Nucleus accumbens (tissue), 56 donors: ENCODE results near the gene ATG10.

ENCODE experiments used
- DNase-seq, 56 donors: peaks; one replicate each; lab custom pipeline; 2025; lab: John Stamatoyannopoulos, UW

Gene ATG10

GRCh38 chr5:82160948-82161347 lies 189.1 kb downstream of the ATG10 start:
- no peak for DNase-seq

DNA sequence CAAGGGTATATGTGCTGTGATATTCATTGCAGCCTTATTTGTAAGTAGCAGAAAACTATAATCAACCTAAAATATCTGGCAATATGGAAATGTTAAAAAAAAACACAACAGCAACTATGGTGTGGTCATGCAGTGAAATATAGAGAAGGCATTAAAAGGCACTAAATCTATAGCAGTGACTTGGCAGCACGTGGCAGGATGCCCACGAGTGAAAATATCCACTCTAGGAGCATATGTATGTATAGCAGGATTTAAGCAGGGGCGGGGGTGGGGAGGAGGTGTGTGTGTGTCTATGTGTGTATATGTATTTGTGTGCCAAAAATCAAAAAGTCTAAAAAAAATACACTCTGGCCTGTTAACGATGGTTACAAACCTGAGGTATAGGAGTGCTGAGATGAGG lies 190.8 kb downstream of the ATG10 start:
- DNase-seq, result no peak

DNA sequence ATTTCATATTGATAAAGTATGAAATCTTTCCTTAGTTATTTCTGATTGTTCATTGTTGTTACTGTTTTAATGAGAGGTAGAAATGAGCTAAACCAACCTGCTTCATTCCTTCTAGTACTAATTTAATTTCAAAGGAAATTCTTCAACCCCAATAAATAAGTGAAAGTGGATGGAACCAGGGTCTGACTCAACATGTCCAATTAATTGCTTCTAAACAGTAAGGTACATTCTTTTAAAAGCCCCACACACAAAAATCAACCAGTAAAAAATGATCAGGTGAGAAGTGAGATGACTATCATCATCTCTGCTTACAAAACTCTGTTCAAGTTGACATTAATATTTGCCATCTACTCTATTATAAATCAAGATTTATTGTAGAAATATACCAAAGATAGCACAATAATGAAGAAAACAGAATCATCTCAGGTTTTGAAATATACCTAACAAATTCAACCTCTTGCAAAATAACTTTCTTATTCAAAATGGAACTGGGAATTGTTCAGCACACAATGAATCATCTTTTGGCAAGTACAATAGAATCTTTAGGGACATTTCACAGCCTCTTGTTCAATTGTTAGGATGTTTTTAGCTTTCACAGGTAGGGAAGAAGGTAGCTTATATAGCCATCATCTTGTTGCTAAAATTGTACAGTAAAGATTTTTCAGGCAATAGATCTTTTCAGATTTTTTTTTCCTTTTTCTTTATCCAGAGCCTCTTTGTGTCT lies 191.8 kb downstream of the ATG10 start:
- no peak for DNase-seq

DNA sequence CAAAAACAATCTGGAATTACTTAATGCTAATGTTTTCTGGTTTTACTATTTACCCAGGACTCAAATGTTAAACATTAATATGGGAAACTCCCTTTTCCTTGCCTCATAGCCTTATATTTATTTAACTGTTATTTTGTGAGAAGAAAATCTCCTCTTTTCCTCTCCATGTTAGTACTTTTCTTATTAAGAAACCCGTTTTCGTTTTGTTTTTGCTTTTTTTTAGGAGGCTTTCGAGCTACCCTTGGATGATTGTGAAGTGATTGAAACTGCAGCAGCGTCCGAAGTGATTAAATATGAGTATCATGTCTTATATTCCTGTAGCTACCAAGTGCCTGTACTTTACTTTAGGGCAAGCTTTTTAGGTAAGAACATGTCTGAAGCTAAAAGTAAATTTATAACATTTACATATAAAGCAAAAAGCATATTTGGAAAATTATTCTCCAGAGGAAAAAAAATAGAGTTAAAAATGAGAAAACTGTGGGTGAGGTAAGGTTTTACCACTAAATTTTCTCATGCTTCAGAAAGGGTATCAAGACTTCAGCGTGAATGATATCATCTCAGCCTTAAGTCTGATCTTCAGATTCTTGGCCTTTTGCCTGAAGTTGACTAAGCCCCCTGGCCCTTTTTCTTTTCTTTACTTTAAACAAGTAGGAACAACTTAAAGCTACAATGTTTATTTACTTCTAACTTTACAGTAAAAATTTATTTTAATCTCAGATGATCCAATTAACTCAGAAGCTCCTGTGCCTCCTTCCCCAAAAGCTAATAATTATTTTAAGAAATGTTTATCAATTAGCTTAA lies 192.6 kb downstream of the ATG10 start:
- DNase-seq, result no peak

DNA sequence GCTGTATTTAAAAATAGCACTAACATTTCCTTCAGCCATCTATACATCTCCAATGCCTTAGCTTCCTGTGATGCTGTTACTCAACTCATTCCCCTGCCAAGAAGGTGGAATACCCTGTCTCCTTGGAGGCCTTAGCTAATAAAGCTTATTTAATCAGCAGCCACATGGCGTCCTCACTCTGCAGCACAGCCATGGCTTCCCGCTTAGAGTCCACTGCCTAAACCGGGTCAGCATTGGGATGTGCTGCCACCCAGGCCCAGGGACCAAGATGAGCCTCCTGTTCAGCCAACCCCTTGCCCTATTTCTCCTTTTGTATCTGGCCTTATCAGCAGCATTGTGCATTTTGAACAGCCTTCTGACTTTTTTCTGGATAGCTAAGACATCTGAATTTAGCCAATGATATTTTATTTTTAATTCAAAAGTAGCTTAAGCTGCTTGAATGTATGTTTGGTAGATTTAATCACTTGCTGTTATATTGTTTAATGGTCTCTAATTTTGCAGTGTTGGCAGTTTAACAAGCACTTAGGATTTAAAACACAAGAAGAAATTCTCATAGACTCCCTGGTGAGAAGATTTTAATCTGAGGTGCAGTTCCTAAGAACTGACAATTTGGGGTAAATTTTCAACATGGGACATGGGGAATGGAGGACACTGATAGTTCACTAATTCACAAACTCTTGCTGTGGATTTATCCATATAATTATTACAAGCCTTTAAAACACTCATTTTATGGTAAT lies 193.3 kb downstream of the ATG10 start:
- DNase-seq, result peak in 15 of 56 donors; percentile 1 to 30 (median 5)

GRCh38 chr5:82165740-82166530 lies 194.1 kb downstream of the ATG10 start:
- peak in 45 of 56 donors; percentile 0 to 87 (median 40) for DNase-seq

DNA sequence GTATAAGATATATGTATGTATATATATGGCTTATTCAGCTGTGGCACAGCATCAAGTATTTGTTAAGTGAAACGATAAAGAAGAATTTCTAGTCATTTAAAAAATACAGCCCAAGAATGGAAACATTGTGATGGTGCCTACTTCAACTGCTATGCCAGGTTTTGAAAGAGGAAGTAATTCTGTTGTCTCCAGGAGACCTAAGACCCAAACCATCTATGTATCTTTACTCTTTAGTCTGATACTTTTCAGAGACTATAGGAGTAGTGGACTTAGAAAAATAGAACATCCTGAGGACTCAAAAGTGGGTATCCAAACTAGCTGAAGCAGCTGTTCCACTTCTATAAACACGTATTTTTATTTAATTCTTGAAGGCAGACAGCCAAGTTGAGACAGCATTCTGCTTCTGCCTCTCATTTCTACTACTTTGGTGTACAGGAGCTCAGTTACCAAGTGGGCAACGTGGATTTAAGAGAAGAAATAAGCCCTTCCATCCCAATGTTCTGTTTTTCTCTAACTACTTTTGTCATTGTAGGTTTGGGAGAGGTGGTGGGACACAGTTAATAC lies 195.6 kb downstream of the ATG10 start:
- DNase-seq, result no peak

GRCh38 chr5:82168294-82168693 lies 196.5 kb downstream of the ATG10 start:
- DNase-seq, result no peak

DNA sequence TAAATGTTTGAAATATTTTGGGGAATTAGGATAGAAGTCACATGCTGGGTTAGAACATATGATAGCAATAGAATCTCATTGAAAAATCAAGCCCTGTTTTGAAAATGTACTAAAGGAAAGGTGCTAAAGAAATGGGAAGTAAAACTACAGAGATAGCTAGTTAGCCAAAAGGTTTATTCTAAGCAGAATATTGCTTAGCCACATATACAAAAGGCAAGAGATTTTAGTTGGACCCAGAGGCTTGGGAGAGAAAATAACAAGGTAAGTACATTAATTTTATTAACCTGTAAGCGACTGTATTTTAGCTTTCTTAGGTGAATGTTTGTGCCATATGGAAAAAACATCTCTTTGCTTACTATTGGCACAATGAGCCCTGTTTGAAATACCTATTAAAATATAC lies 198.1 kb downstream of the ATG10 start:
- DNase-seq, result no peak

DNA sequence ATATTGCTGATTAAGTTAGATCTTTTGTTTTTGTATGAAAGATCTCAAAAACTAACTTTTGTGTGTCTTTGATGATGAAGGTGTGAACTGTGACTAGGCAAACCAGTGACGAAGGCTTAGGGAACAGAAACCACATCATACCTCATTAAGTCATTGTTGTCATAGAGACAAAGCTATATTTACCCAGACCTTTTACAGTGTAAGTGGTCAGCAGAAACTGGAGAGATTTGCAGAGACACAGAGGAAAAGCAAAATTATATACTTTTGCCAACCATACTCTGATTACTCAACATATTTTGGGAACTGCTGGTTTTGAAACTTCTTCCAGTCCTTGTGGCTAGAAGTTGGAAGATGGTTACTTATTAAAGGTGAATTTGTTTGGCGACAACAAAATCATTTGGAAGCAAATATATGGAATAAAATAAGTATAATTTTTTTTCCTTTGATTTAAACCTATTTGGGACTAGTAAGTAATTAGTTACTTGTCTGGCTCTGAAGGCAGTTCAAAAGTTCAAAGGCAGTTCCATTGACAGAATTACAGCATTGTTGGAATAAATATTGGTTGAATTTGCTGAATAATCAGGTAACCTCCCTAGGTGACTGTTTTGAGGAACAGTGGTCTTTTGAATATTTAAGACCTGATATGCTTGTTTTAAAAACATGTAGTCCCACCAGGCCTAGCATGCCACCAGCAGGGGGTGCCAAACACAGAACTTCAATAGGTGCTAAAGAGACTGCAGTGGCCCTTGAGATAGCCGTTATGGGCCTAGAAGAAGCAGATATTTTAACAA lies 202.5 kb downstream of the ATG10 start:
- peak in 30 of 56 donors; percentile 0 to 73 (median 16) for DNase-seq

DNA sequence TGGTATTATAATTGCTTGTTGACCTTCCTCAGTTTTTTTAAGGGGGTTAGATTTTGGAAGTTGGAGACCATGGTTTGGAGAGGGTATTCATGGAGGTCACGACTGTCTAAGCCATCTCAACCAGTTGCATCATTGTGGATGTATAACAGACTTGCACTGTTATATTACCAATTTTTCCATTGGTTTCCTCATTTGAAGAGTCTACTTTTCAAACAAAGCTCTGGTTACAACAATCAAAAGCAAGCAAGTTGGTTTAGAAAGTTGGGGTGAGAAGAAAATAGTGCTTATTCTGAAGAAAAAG lies 203.0 kb downstream of the ATG10 start:
- no peak for DNase-seq

DNA sequence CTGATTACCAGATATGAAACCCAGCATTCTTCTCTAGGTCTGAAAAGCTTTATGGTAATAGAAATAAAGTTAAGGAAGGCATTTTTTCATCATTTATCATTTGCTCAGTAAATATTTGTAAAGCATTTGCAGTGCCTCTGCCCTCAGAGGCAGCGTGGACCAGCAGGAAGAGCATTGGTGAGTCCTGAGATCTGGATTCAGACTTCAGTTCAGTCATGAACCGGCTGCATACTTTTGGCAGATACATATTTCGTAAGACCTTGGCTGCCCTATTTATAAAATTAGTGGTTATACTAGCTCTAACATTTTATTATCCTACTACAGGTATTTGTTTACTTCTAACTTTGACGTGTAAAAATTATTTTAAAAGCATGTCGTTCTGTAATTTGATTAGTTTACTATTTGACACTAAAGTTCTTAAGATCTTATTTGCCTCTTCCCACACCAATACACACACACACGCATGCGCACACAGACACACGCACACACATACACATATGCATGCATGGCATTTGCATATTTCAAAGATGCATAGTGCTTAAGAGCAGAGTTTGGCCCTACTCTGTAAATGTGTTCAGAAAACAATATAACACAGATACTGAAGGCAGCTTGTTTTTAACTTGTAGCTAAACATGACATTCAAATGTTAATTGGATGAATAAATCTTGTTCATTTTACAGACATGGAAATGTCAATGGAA lies 204.4 kb downstream of the ATG10 start:
- DNase-seq, result no peak

DNA sequence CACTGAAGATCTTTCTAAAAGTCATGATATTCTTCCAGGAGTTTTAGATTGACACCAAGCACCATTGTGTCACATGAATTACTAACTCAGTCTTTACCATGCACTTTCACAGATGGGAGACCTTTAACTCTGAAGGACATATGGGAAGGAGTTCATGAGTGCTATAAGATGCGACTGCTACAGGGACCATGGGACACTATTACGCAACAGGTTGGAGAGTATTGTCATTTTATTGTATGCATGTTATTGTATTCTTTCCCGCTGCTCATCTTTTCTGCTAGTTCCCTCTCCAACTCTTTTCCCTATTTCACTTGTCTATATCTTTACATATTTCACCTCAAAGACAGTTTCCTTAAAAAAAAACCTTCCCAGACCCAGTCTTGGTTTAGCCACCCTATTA lies 206.6 kb downstream of the ATG10 start:
- no peak for DNase-seq

DNA sequence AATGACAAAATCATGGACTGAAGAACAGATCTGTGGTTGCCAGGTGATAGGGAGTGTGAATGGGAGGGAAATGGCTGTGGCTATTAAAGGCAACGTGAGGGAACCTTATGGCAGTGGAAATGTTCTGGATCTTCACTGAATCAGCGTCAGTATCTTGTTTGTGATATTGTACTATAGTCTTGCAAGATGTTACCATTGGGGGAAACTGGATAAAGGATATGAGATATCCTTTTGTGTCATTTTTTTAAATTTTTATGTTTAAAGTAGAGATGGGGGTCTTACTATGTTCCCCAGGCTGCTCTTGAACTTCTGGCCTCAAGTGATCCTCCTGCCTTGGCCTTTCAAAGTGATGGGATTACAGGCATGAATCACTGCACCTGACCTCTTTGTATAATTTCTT lies 210.8 kb downstream of the ATG10 start:
- no peak for DNase-seq

- DNase-seq, result no peak
These were observed 212.0 kb downstream of the ATG10 start for GRCh38 chr5:82183828-82184227.

DNA sequence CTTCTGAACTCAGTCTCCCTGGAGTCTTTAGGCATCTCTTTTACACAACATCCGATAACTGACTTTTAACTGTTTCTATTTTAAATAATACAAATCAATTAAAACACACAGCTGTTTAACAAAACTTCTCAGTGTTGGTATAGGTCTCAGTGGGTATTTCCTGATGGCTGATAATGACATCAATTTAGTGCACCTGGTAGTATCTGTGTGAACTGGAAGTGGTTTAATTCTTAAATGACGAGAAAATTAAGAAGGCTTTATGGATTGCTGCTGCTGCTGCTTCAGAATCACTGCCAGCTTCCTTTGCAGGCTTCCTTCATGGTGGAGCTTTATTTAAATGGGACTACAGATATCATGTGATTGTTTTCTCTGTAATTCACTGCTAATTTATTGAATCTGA lies 214.0 kb downstream of the ATG10 start:
- DNase-seq, result no peak

- DNase-seq, result no peak
These were observed 225.7 kb downstream of the ATG10 start for GRCh38 chr5:82197550-82197949.

DNA sequence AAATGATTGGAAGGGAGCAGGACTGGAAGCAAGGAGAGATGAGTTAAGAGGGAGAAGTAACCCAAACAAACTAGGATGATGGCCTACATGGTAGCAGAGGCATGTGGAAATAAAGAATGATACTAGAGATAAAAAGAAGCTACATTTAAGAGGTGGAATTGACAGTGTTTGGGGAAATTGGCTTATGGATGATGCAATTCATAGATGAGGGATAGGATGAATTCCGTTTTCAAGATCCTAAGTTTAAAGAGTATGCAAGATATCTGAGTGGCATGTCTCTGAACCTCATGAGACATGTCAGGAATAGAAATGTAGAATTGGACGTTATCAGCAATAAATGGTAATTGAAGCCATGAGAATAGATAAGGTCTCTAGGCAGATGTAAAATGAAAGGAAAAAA lies 232.7 kb downstream of the ATG10 start:
- DNase-seq, result no peak

- no peak for DNase-seq
These were observed 233.2 kb downstream of the ATG10 start for GRCh38 chr5:82205005-82205404.
